Heart left ventricle (tissue), 16 donors: Measurements from ENCODE around the gene COL16A1. TPM values are rescaled to one million over a fixed set of nuclear protein-coding genes. Genes with fewer than 3 reads are reported as not detected.
A peak's percentile ranks its signal among the peaks of the same experiment; 100 is the strongest.

Experiments used
- ATAC-seq, 4 donors: fragments of 200-7000 bp; cut with Tn5 transposase; one replicate each; pipeline ENCODE4 v1.9.1; 2020 to 2022; ENCODE audit warnings: moderate library complexity in 4 of 4, mild to moderate bottlenecking in 3 of 4, moderate number of reproducible peaks in 1 of 4
- DNase-seq, 5 donors: peaks; one replicate each; pipeline ENCODE4 v3.0.0-alpha.2; 2020
- H3K27ac ChIP-seq, 12 donors: fragments of 200-600 bp; sonication (generic) in 4 of 12; one replicate each; pipeline versions ENCODE4 v1.5.0 to v1.8.0; 2016 to 2022; ENCODE audit warnings: mild to moderate bottlenecking in 2 of 12
- H3K27me3 ChIP-seq, 9 donors: fragments of 200-600 bp; sonication (generic) in 2 of 9; one replicate each; pipeline versions ENCODE4 v1.5.1 to v1.8.0; 2016 to 2022; ENCODE audit warnings: mild to moderate bottlenecking in 3 of 9
- H3K36me3 ChIP-seq, 9 donors: fragments of 200-600 bp; sonication (generic) in 2 of 9; one replicate each; pipeline versions ENCODE4 v1.5.0 to v1.8.0; 2018 to 2022; ENCODE audit warnings: mild to moderate bottlenecking in 2 of 9
- H3K4me1 ChIP-seq, 12 donors: fragments of 200-600 bp; sonication (generic) in 4 of 12; one replicate each; pipeline versions ENCODE4 v1.5.0 to v1.8.0; 2016 to 2022; ENCODE audit warnings: mild to moderate bottlenecking in 3 of 12
- H3K4me3 ChIP-seq, 12 donors: fragments of 200-600 bp; sonication (generic) in 4 of 12; one replicate each; pipeline versions ENCODE4 v1.5.0 to v1.8.0; 2017 to 2022; ENCODE audit warnings: mild to moderate bottlenecking in 9 of 12, moderate library complexity in 4 of 12
- H3K9me3 ChIP-seq, 12 donors: fragments of 200-600 bp; sonication (generic) in 4 of 12; one replicate each; pipeline versions ENCODE4 v1.5.0 to v1.8.0; 2016 to 2022; ENCODE audit warnings: mild to moderate bottlenecking in 1 of 12
- CTCF ChIP-seq, 12 donors: fragments of 200-600 bp; sonication (generic) in 4 of 12; IDR thresholded peaks; one replicate each; pipeline versions ENCODE4 v1.5.0 to v1.8.0; 2018 to 2022; ENCODE audit warnings: antibody characterized with exemption in 12 of 12, mild to moderate bottlenecking in 5 of 12
- POLR2A ChIP-seq, 2 donors: fragments of 450-650 bp; IDR thresholded peaks; one replicate each; pipeline ENCODE4 v1.6.1; 2017; ENCODE audit warnings: antibody characterized with exemption in 2 of 2, mild to moderate bottlenecking in 2 of 2, moderate library complexity in 2 of 2
- whole genome bisulfite sequencing, 4 donors: extraction: QIAGEN DNeasy Blood & Tissue Kit in 2 of 4; methylation state at CpG; one replicate each; pipeline versions ENCODE4 v1.1.5 to v1.1.7; 2013 to 2018; 5-methylcytosine and 5-hydroxymethylcytosine counted together
- intact Hi-C, 10 donors: fragments of 100-400 bp; cut with DNase I; formaldehyde crosslinking; loops; one replicate each; pipeline versions ENCODE4 v1.11.1 to v1.14.2; 2022
- long read RNA-seq, 3 donors: library from polyadenylated mRNA; unstranded; transcript quantifications; one replicate each; pipeline ENCODE4 v2.0.0, GENCODE V29; 2020 to 2021
- polyA plus RNA-seq, 2 donors: library from polyadenylated mRNA; stranded (reverse); fragments of 200-250 nt; gene quantifications; one replicate each; pipeline ENCODE4 v1.2.3, GENCODE V29; 2013
- total RNA-seq, 9 donors: library from RNA; depleted of rRNA in 2 of 9; stranded (reverse); fragments of >200 nt in 2 of 9; fragmentation: NEBNext Ultra II Directional in 3 of 9; extraction: Animal tissue kit (Norgen Biotek cat#: 25700) in 3 of 9; gene quantifications; one replicate each; pipeline versions ENCODE4 v1.1.0 to v1.2.4, GENCODE V29; 2016 to 2023
- donor health status: ischemic (EF 13 %, LVEDD 7.1; RV severe dilation, severe dysfunction).
- donor health status: healthy with polysubstance abuse.
- donor health status: DM: no; HTN: yes; CAD: no.
- donor health status: DM: no; HTN: no; CAD: no.
- donor health status: ischemic (EF 25% LVEDD 6.9; RV normal size, moderate dysfunction).
- donor health status: ischemic (EF 25% LVEDD 5.7; RV mildly dilated, moderate dysfunction).
- donor health status: healthy.
- donor health status: DM: yes; HTN: yes; CAD: no.
- donor health status: ischemic (EF 35%, LVEDD 5.7; RV mildly dilated, moderate dysfunction).
- donor health status: nonischemic (EF 11% LVEDD 7.7; RV severe dilation, severe dysfunction).
- donor health status: DM: yes; HTN: yes; CAD: no.
- donor health status: PGD.
- donor health status: ischemic (EF 29% LVEDD 5.4; RV normal size, mild dysfunction).
- donor health status: nonischemic (EF 23%, LVEDD 6.1; RV moderate dilation, normal function).

COL16A1 gene
- 10 to 100 TPM; 10.1 to 24.1 (median 13.1) TPM for total RNA-seq
- 10 to 100 TPM in 1 of 2 donors, 1 to 10 TPM in 1; 7.5 to 15.8 TPM for polyA plus RNA-seq
- long read RNA-seq, donor 1, partial matches to known transcripts = 11 of 35 reads
- long read RNA-seq, donor 1, other reads (novel, unspliced or antisense) = 24 of 35 reads
- long read RNA-seq, donor 2, full-length matches to known transcripts = 1 of 62 reads
- long read RNA-seq, donor 2, partial matches to known transcripts = 11 of 62 reads
- long read RNA-seq, donor 2, other reads (novel, unspliced or antisense) = 50 of 62 reads
- long read RNA-seq, donor 3, full-length matches to known transcripts = 1 of 15 reads
- long read RNA-seq, donor 3, partial matches to known transcripts = 9 of 15 reads
- long read RNA-seq, donor 3, other reads (novel, unspliced or antisense) = 5 of 15 reads

GRCh38 chr1:31703431-31704270 lies at the start of gene COL16A1:
COL16A1 (minus strand) TSS chr1:31704017; CDS start chr1:31702193, 1,824 bp downstream.
- intact Hi-C loops = loop anchor here in 1 of 10 donors (5.0 kb wide), 1 partner anchor 36 kb away; no protein-coding TSS in a partner anchor
- WGBS, 4 donors = 18 to 34% (median 24%) methylated on average over 19 to 40 of the region's 40 CpGs
- Histone ChIP-seq H3K36me3 (peaks cover 0 to 12% (median 0%) of the 10 kb centered on the region in 9 donors), H3K9me3 (no peaks in the 10 kb centered on the region), H3K4me1 (peaks cover 5 to 62% (median 39%) of the 10 kb centered on the region in 12 donors), H3K27ac (peak within 1 kb of the TSS; percentile 15 to 88 (median 72)), H3K4me3 (peak within 1 kb of the TSS in 11 of 12 donors; percentile 24 to 63 (median 50)), H3K27me3 (peaks cover 0 to 23% (median 0%) of the 10 kb centered on the region in 9 donors)
- TF ChIP-seq POLR2A (IDR thresholded peaks at IDR 0.05) (no peak), CTCF (IDR thresholded peaks at IDR 0.05) (no peak)
- DNase-seq = peak; percentile 78 to 89 (median 84)
- peak; percentile 60 to 71 (median 66) for ATAC-seq

GRCh38 chr1:31752952-31753475 lies 49.2 kb upstream of the COL16A1 start:
- intact Hi-C loops = loop anchor here in 1 of 10 donors (2.0 kb wide), 1 partner anchor 38 kb away; no protein-coding TSS in a partner anchor
- H3K4me3 ChIP-seq = no peak overlapping the region
- ATAC-seq (peak in 1 of 4 donors; percentile 30), DNase-seq (no peak)
- TF ChIP-seq CTCF (IDR thresholded peaks at IDR 0.05) = no peak
- no peak for TF ChIP-seq POLR2A (IDR thresholded peaks at IDR 0.05)
- 66 to 72% (median 69%) methylated on average over 12 of the region's 12 CpGs for WGBS, 4 donors
- no peaks in the 10 kb centered on the region for H3K9me3 ChIP-seq
- no peaks in the 10 kb centered on the region for H3K36me3 ChIP-seq
- peak overlapping the region in 9 of 12 donors; percentile 2 to 79 (median 39) for H3K27ac ChIP-seq
- H3K27me3 ChIP-seq = no peaks in the 10 kb centered on the region
- H3K4me1 ChIP-seq = peaks cover 0 to 73% (median 42%) of the 10 kb centered on the region in 12 donors

GRCh38 chr1:31752258-31752657 lies 48.4 kb upstream of the COL16A1 start:
- no peak overlapping the region for H3K4me3 ChIP-seq
- no peaks in the 10 kb centered on the region for H3K27me3 ChIP-seq
- H3K4me1 ChIP-seq = peaks cover 0 to 75% (median 42%) of the 10 kb centered on the region in 12 donors
- no peak for DNase-seq
- H3K27ac ChIP-seq = peak overlapping the region in 3 of 12 donors; percentile 9 to 79 (median 28)
- WGBS, 4 donors = 29 to 60% (median 37%) methylated on average over 4 to 7 of the region's 7 CpGs
- TF ChIP-seq POLR2A (IDR thresholded peaks at IDR 0.05) = no peak
- TF ChIP-seq CTCF (IDR thresholded peaks at IDR 0.05) = no peak
- ATAC-seq = no peak
- H3K36me3 ChIP-seq = no peaks in the 10 kb centered on the region
- H3K9me3 ChIP-seq = no peaks in the 10 kb centered on the region
- intact Hi-C loops = loop anchor here in 1 of 10 donors (2.0 kb wide), 1 partner anchor 37 kb away; no protein-coding TSS in a partner anchor
